Large intestine (tissue), 3 donors: Measurements from ENCODE around the gene MARK3. TPM values are rescaled to one million over a fixed set of nuclear protein-coding genes. Genes with fewer than 3 reads are reported as not detected.

Experiments used
- DNase-seq, 2 donors: peaks; one replicate each; pipeline versions ENCODE4 v3.0.0 to v3.0.0-alpha.2; 2013
- H3K27ac ChIP-seq: one replicate; pipeline ENCODE4 v1.5.1; 2013; ENCODE audit warnings: low read length
- H3K27me3 ChIP-seq: 2 replicates; pipeline ENCODE4 v1.6.1; 2013; ENCODE audit warnings: low read length; ENCODE audit not compliant: control insufficient read depth, insufficient read depth
- H3K36me3 ChIP-seq: 2 replicates; pipeline ENCODE4 v1.6.1; 2013; ENCODE audit warnings: low read length; ENCODE audit not compliant: control insufficient read depth, insufficient read depth
- H3K4me1 ChIP-seq: one replicate; pipeline ENCODE4 v1.6.1; 2013; ENCODE audit warnings: low read length; ENCODE audit not compliant: control insufficient read depth, insufficient read depth
- H3K4me3 ChIP-seq: one replicate; pipeline ENCODE4 v1.5.1; 2013; ENCODE audit warnings: low read length
- H3K9me3 ChIP-seq: one replicate; pipeline ENCODE4 v1.6.1; 2013; ENCODE audit warnings: mild to moderate bottlenecking, low read depth, low read length, moderate library complexity; ENCODE audit not compliant: control insufficient read depth
- WGBS: methylation state at CpG from one replicate; pipeline ENCODE4 v1.1.5; 2013; ENCODE audit warnings: low lambda C conversion rate; ENCODE audit not compliant: insufficient coverage; 5-methylcytosine and 5-hydroxymethylcytosine counted together
- polyA plus RNA-seq: library from polyadenylated mRNA; unstranded; fragments of 120-200 nt; gene quantifications from one replicate; pipeline ENCODE4 v1.2.1, GENCODE V29; 2013

The MARK3 gene
- polyA plus RNA-seq, 1 donor, result 66.0 TPM

DNA sequence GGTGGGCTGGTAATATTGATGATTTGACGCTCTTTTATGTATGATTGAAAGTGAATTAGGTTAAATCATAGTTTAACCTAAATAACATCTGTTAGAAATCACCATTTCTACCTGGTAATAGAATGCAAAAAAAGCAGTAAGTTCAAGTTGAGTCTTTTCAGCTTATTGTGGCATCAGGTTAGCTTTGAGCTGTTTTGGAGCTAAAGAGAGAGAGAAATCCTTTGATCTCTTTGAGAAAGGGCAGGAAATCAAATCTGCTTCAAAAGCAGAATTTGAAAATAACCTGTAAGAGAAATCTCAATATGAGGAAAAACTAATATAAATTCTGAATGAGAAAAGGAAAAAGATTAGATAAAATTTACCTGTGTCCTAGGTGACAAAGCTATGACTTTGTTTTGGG is 75.2 kb downstream of the MARK3 start:
- H3K27me3 ChIP-seq, result no peaks in the 10 kb centered on the region
- H3K4me1 ChIP-seq, result peaks cover 13% of the 10 kb centered on the region
- peaks cover 35% of the 10 kb centered on the region for H3K36me3 ChIP-seq
- H3K27ac ChIP-seq, result no peak overlapping the region
- WGBS, result 100% methylated on average over 1 of the region's 1 CpG
- no peaks in the 10 kb centered on the region for H3K9me3 ChIP-seq
- H3K4me3 ChIP-seq, result no peak overlapping the region
- DNase-seq, result no peak

DNA sequence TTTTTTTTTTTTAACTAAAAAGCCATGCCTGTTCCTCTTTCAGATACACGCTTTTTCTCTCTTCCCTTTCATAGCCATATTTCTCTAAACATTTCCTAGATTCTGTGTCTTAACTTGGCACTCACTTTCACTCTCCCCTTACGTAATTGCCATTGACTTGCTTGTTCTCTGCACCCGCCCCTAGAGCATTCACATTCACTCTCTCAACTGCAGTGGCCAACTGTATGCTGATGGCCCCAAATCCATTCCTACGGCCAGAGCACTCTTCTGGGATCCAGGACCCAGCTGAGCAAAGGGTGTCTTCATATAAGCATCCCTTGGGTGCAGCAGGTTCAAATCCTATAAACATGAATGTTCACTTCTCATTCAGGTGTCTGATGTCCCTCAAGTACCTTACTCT is 77.9 kb downstream of the MARK3 start:
- Histone ChIP-seq H3K36me3 (peaks cover 51% of the 10 kb centered on the region), H3K4me3 (no peak overlapping the region), H3K9me3 (no peaks in the 10 kb centered on the region), H3K27ac (no peak overlapping the region), H3K27me3 (no peaks in the 10 kb centered on the region), H3K4me1 (no peaks in the 10 kb centered on the region)
- DNase-seq, result no peak
- WGBS, result 86% methylated on average over 3 of the region's 4 CpGs

DNA sequence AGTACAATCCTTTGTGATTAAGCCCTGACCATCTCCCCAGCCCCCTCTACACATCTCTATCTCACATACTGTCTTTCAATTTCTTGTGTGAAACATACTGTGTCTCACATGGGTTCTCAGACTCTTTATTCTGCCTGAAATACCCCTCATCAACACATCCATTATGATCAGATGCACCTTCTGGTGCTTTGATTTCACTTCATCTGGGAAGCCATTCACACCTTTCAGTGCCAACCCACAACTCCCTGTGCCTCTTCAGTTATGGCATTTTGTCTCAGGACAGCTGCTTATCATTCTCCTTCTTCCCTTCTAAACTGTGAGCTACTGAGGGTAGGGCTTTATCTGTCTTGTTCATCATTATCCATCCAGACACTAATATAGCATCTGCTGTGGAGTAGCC is 78.6 kb downstream of the MARK3 start:
- DNase-seq, result no peak
- Histone ChIP-seq H3K4me1 (no peaks in the 10 kb centered on the region), H3K9me3 (no peaks in the 10 kb centered on the region), H3K27ac (no peak overlapping the region), H3K36me3 (peaks cover 56% of the 10 kb centered on the region), H3K27me3 (no peaks in the 10 kb centered on the region), H3K4me3 (no peak overlapping the region)

DNA sequence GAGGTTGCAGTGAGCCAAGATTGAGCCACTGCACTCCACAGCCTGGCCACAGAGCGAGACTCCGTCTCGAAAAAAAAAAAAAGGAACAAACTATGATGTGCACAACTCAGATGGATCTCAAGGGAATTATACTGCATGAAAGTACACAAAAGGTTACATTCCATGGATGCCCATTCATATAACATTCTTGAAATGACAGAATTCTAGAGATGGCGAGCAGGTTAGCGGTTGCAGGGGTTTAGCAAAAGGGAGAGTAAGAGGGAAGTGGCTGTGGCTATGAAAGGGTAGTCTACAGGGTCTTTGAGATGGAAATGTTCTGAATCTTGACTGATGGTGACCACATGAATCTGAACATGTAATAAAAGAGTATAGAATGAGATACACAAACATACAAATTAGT is 87.7 kb downstream of the MARK3 start:
- WGBS, result no CpG with 5 or more reads among the region's 5 CpGs
- no peaks in the 10 kb centered on the region for H3K9me3 ChIP-seq
- no peak for DNase-seq

DNA sequence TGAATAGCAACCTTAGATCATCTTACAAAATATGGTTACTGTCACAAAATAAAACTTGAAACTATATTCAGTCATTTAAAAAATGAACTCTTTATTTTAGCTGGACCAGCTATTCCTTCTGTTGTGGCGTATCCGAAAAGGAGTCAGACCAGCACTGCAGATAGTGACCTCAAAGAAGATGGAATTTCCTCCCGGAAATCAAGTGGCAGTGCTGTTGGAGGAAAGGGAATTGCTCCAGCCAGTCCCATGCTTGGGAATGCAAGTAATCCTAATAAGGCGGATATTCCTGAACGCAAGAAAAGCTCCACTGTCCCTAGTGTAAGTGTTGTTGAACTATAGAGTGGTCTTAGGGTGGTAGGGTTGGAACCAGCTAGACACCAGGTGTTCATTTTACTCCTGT is 89.7 kb downstream of the MARK3 start:
- H3K36me3 ChIP-seq, result peaks cover 62% of the 10 kb centered on the region

More for the DNA sequence above, 87.7 kb downstream of the MARK3 start:
- Histone ChIP-seq H3K27ac (no peak overlapping the region), H3K4me3 (no peak overlapping the region), H3K27me3 (no peaks in the 10 kb centered on the region), H3K4me1 (no peaks in the 10 kb centered on the region), H3K36me3 (peaks cover 73% of the 10 kb centered on the region)

DNA sequence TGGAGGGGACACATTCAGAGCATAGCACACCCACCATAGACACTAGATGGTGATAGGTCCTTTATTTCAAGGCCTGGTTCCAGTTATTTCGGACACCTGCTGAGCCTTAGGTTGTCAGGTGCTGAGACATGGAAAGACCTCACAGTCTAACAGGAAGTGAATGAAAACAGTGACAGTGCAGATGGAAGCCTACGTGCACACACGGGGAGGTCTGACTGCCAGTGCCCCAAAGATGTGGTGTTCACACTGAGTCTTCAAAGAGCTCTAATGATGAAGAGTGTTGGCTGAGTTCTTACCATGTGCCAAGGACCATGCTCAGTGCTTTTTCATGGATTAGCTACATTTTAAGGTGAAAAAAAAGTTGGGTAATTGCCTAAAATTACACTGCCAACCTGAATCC is 90.8 kb downstream of the MARK3 start:
- DNase-seq, result no peak
- Histone ChIP-seq H3K4me1 (no peaks in the 10 kb centered on the region), H3K36me3 (peaks cover 63% of the 10 kb centered on the region), H3K4me3 (no peak overlapping the region), H3K9me3 (no peaks in the 10 kb centered on the region), H3K27ac (no peak overlapping the region), H3K27me3 (no peaks in the 10 kb centered on the region)
- WGBS, result no CpG with 5 or more reads among the region's 3 CpGs

More for the DNA sequence above, 89.7 kb downstream of the MARK3 start:
- no peak for DNase-seq
- Histone ChIP-seq H3K27me3 (no peaks in the 10 kb centered on the region), H3K4me1 (no peaks in the 10 kb centered on the region), H3K9me3 (no peaks in the 10 kb centered on the region), H3K27ac (no peak overlapping the region), H3K4me3 (no peak overlapping the region)
- 100% methylated on average over 2 of the region's 5 CpGs for WGBS

DNA sequence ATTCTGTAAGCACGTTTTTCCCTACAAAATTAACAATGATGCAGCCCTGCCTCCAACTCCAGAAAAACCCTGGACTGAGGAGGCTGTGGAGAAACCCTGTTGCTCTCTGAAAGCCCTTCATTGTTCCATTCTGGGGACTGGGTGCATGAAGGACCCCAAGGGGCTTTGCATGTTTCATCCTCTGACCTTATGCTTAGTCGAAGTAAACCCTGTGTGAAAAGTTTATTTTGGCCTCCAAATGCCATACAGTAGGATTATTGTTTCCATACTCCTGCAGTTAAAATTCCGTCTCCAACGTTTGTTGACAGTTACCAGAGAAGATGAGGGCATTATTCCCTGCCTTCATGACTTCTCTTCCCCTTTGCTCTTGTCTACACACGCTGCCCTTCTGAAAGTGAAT is 91.4 kb downstream of the MARK3 start:
- Histone ChIP-seq H3K4me1 (no peaks in the 10 kb centered on the region), H3K27me3 (no peaks in the 10 kb centered on the region), H3K4me3 (no peak overlapping the region), H3K36me3 (peaks cover 60% of the 10 kb centered on the region), H3K9me3 (no peaks in the 10 kb centered on the region), H3K27ac (no peak overlapping the region)
- DNase-seq, result no peak
- WGBS, result 86% methylated on average over 1 of the region's 5 CpGs

DNA sequence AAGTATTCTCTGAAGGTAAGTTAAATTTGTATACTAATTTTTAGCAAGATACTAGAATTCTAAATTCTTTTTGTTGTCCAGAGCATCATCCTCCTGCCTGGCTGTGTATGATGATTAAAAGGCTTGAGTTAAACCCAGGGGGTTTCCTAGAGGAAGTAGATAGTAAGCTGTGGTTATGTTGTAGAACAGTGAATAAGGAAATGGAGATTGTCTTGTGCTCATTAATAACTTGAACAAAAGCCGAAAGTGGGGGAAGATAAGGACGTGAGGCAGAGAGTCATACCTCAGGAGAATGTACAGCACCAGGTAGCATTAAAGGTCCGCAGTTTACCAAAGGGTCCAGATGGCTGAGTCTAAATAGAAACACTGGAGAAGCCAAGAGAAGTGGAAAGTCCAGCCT is 95.4 kb downstream of the MARK3 start:
- no peaks in the 10 kb centered on the region for H3K9me3 ChIP-seq
- 100% methylated on average over 1 of the region's 3 CpGs for WGBS
- H3K4me3 ChIP-seq, result no peak overlapping the region
- no peaks in the 10 kb centered on the region for H3K27me3 ChIP-seq
- H3K36me3 ChIP-seq, result peaks cover 52% of the 10 kb centered on the region
- DNase-seq, result no peak
- H3K4me1 ChIP-seq, result no peaks in the 10 kb centered on the region
- H3K27ac ChIP-seq, result no peak overlapping the region

DNA sequence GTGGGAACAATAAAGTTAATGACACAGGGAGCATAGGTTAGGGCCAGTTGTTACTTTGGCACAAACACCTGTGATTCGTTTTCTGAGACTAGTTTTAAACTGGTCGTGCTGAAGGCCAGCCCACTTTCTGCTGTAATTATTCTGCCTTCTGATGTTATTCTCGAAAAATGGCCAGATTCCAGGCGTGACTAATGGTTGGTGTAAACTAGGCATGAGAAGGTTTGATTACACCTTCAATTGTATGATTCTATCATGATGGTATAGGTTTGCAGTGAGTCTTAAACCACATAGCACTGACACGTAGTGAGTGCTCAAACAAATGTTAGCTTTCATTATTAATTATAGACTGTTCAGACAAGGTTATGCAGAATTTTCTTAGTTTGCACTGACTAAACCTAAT is 98.4 kb downstream of the MARK3 start:
- Histone ChIP-seq H3K27ac (no peak overlapping the region), H3K4me1 (no peaks in the 10 kb centered on the region), H3K9me3 (no peaks in the 10 kb centered on the region), H3K27me3 (no peaks in the 10 kb centered on the region), H3K4me3 (no peak overlapping the region), H3K36me3 (peaks cover 45% of the 10 kb centered on the region)
- DNase-seq, result peak in 1 of 2 donors; percentile 34
- 28% methylated on average over 3 of the region's 5 CpGs for WGBS

DNA sequence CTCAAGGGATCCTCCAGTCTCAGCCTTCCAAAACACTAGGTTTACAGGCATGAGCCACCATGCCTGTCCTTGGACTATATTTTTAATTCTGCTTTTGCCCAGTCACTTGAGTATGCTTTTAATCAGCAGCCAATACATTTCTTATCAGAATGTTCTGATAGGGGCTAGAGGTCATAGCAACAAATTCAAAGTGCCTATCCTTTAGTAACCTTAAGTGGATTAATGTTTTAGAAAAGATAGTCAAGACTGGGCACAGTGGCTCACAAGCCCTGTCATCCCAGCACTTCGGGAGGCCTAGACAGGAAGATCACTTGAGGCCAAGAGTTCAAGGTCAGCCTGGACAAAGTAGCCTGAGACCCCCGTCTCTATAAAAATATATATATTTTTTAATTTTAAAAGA is 100.3 kb downstream of the MARK3 start:
- no peak for DNase-seq

DNA sequence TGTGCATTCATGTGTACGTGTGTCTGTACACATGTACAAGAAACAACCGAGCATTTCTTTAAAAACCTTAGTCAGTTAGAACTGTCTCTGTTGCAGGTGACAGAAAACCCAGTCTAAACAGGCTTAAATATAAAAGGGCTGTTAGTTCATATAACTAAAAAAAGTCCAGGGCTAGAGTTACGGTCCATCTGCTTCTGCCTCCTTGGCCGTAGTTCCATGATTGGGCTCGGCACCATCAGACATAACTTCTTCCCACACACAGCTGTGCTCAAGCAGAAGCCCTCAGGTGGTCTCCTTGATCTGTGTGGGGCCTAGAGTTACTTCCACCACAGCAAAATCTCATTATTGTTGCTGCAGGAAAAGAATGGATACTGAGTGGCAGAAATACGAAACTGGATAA is 102.9 kb downstream of the MARK3 start:
- DNase-seq, result no peak
- Histone ChIP-seq H3K27me3 (no peaks in the 10 kb centered on the region), H3K36me3 (peaks cover 56% of the 10 kb centered on the region), H3K4me1 (no peaks in the 10 kb centered on the region), H3K4me3 (no peak overlapping the region), H3K9me3 (no peaks in the 10 kb centered on the region), H3K27ac (no peak overlapping the region)
- 100% methylated on average over 1 of the region's 6 CpGs for WGBS

More for the DNA sequence above, 100.3 kb downstream of the MARK3 start:
- peaks cover 51% of the 10 kb centered on the region for H3K36me3 ChIP-seq
- H3K4me3 ChIP-seq, result no peak overlapping the region
- no peak overlapping the region for H3K27ac ChIP-seq
- no peaks in the 10 kb centered on the region for H3K27me3 ChIP-seq
- WGBS, result no CpG with 5 or more reads among the region's 2 CpGs
- H3K9me3 ChIP-seq, result no peaks in the 10 kb centered on the region
- no peaks in the 10 kb centered on the region for H3K4me1 ChIP-seq
